HUDEP-2 (cell line): ENCODE measurements around the gene PAPPA.

Experiments used
- DNase-seq, 76 experiments: peaks; one replicate each; lab custom pipeline; 2025; ENCODE audit not compliant: unreplicated experiment in 76 of 76; lab: John Stamatoyannopoulos, UW

PAPPA gene

GRCh38 chr9:116337015-116337414 lies 183.4 kb downstream of the PAPPA start:
- DNase-seq = no peak

- DNase-seq = no peak
Measured at GRCh38 chr9:116340270-116340669, 186.7 kb downstream of the PAPPA start.

GRCh38 chr9:116342061-116342460 lies 188.5 kb downstream of the PAPPA start:
- DNase-seq = no peak

GRCh38 chr9:116342941-116343340 lies 189.3 kb downstream of the PAPPA start:
- DNase-seq = no peak

- DNase-seq = no peak
Measured at GRCh38 chr9:116344416-116344815, 190.8 kb downstream of the PAPPA start.

- no peak for DNase-seq
Measured at GRCh38 chr9:116345393-116345792, 191.8 kb downstream of the PAPPA start.

GRCh38 chr9:116345817-116346216 lies 192.2 kb downstream of the PAPPA start:
- no peak for DNase-seq

GRCh38 chr9:116349684-116350083 lies 196.1 kb downstream of the PAPPA start:
- DNase-seq = no peak

- DNase-seq = no peak
Measured at GRCh38 chr9:116350213-116350612, 196.6 kb downstream of the PAPPA start.

- no peak for DNase-seq
Measured at GRCh38 chr9:116352958-116353357, 199.4 kb downstream of the PAPPA start.

GRCh38 chr9:116355153-116355921 lies 201.7 kb downstream of the PAPPA start:
- DNase-seq = no peak

- DNase-seq = no peak
Measured at GRCh38 chr9:116358251-116358650, 204.7 kb downstream of the PAPPA start.

GRCh38 chr9:116360016-116360415 lies 206.4 kb downstream of the PAPPA start:
- no peak for DNase-seq

GRCh38 chr9:116360989-116361388 lies 207.4 kb downstream of the PAPPA start:
- DNase-seq = no peak

GRCh38 chr9:116361547-116361946 lies 208.0 kb downstream of the PAPPA start:
- DNase-seq = no peak

GRCh38 chr9:116362493-116362892 lies 208.9 kb downstream of the PAPPA start:
- no peak for DNase-seq

GRCh38 chr9:116365056-116365471 lies 211.5 kb downstream of the PAPPA start:
- peak in 1 of 76 experiments; percentile 5 for DNase-seq

- no peak for DNase-seq
Measured at GRCh38 chr9:116366241-116366640, 212.7 kb downstream of the PAPPA start.

GRCh38 chr9:116368680-116369079 lies 215.1 kb downstream of the PAPPA start:
- DNase-seq = no peak

- no peak for DNase-seq
Measured at GRCh38 chr9:116369706-116370105, 216.1 kb downstream of the PAPPA start.

- no peak for DNase-seq
Measured at GRCh38 chr9:116370556-116370955, 217.0 kb downstream of the PAPPA start.

GRCh38 chr9:116372081-116372673 lies 218.6 kb downstream of the PAPPA start:
- DNase-seq = no peak
